Lower leg skin (tissue), 4 donors: ENCODE results near the gene MAPKAPK5. TPM values are rescaled to one million over a fixed set of nuclear protein-coding genes. Genes with fewer than 3 reads are reported as not detected.
"Not testable (repeated sequence)": the region's sequence is repeated elsewhere in the genome, so short reads cannot be mapped to it uniquely, and the experiment has no call there.

Experiments
- DNase-seq, 2 donors: peaks; one replicate each; pipeline ENCODE4 v3.0.0-alpha.2; 2019; ENCODE audit warnings: low spot score in 2 of 2
- H3K4me3 ChIP-seq: fragments of 200-600 bp; sonication (generic); 2 replicates; pipeline ENCODE4 v1.5.1; 2017; ENCODE audit warnings: mild to moderate bottlenecking, low read depth; ENCODE audit not compliant: poor library complexity, severe bottlenecking
- POLR2A ChIP-seq, 2 donors: fragments of 450-650 bp; IDR thresholded peaks; one replicate each; pipeline ENCODE4 v1.6.1; 2016 to 2017; ENCODE audit warnings: antibody characterized with exemption in 2 of 2, mild to moderate bottlenecking in 1 of 2, moderate library complexity in 1 of 2
- WGBS, 2 donors: methylation state at CpG; one replicate each; pipeline ENCODE4 v1.1.5; 2018; 5-methylcytosine and 5-hydroxymethylcytosine counted together
- intact Hi-C: fragments of 100-400 bp; cut with DNase I; formaldehyde crosslinking; loops from one replicate; pipeline ENCODE4 v1.15.0; 2023; ENCODE audit warnings: low total_unique reads
- total RNA-seq, 4 donors: library from RNA; depleted of rRNA; stranded (reverse); fragments of >200 nt; gene quantifications; one replicate each; pipeline ENCODE4 v1.1.0, GENCODE V29; 2016
- TF ChIP-seq, protein P1 (sequence below), 3 donors: fragments of 450-650 bp; IDR thresholded peaks; one replicate each; pipeline ENCODE4 v1.5.1; 2016; ENCODE audit warnings: antibody characterized with exemption in 3 of 3, mild to moderate bottlenecking in 3 of 3, moderate library complexity in 2 of 3

The MAPKAPK5 gene
- total RNA-seq, 4 donors from 2014 or later = 34.8 to 60.5 (median 49.5) TPM

DNA sequence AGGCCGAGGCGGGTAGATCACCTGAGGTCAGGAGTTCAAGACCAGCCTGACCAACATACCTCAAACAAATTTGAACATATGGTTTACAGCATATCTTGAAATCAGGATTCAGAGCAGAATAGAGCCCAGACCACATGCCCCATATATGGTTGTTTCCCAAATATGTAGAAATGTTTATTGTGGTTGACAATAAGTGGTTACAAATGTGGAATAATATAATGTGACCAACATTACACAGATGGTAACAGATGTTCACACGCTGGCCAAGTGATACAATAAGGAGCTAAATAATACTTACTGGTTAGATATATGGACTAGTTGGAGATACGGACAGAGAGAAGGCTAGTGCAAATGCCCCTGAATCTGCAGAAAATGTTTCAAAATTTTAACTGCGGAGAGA is 85.3 kb downstream of the MAPKAPK5 start:
- TF ChIP-seq, protein P1, sequence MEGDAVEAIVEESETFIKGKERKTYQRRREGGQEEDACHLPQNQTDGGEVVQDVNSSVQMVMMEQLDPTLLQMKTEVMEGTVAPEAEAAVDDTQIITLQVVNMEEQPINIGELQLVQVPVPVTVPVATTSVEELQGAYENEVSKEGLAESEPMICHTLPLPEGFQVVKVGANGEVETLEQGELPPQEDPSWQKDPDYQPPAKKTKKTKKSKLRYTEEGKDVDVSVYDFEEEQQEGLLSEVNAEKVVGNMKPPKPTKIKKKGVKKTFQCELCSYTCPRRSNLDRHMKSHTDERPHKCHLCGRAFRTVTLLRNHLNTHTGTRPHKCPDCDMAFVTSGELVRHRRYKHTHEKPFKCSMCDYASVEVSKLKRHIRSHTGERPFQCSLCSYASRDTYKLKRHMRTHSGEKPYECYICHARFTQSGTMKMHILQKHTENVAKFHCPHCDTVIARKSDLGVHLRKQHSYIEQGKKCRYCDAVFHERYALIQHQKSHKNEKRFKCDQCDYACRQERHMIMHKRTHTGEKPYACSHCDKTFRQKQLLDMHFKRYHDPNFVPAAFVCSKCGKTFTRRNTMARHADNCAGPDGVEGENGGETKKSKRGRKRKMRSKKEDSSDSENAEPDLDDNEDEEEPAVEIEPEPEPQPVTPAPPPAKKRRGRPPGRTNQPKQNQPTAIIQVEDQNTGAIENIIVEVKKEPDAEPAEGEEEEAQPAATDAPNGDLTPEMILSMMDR (IDR thresholded peaks at IDR 0.05) = no peak
- no peak for TF ChIP-seq POLR2A (IDR thresholded peaks at IDR 0.05)
- DNase-seq = no peak
- no peak overlapping the region for H3K4me3 ChIP-seq
- WGBS, 2 donors = 83 to 85% methylated on average over 5 of the region's 5 CpGs
- intact Hi-C loops = no loop called here

DNA sequence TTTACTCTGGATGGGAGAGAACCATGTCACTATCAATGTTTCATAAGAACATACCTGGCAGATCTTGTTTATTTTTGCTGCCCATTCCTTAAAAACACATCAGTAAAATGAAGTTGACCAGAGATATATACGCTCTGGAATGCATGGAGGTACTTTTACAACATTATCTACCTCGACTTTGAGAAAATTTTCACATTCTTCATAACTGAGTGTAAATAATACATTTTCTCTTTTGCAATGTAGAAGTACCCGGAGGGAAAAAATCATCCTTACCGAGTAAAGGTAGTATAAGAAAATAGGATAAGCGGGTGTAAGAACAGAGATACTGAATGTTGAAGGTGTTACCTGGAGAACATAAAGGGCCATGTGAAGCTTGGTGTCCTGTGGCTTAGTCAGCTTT is 90.2 kb downstream of the MAPKAPK5 start:
- DNase-seq = no peak
- 92 to 95% methylated on average over 5 of the region's 5 CpGs for WGBS, 2 donors
- no peak for TF ChIP-seq POLR2A (IDR thresholded peaks at IDR 0.05)
- TF ChIP-seq, protein P1 (IDR thresholded peaks at IDR 0.05) = no peak
- H3K4me3 ChIP-seq = no peak overlapping the region
- intact Hi-C loops = no loop called here

DNA sequence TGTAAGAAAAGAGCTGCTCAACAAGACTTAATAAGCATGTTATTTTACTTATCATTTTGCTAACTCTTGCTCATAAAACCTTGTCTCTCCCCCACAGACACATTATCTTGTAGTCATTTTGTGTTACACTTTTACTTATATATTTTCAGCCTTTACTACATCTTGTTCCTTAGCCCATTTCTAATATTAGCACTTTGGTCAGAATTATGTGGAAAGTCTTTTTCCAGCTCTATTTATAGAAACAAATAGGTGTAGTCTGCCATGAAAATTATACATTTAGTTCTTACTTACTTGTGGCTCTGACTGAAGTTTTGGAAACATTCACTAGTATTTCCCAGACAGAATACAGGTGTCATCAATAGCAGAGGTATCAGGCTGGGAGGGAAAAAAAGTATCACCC is 94.8 kb downstream of the MAPKAPK5 start:
- no peak overlapping the region for H3K4me3 ChIP-seq
- DNase-seq = no peak
- intact Hi-C loops = no loop called here
- TF ChIP-seq, protein P1 (IDR thresholded peaks at IDR 0.05) = no peak
- TF ChIP-seq POLR2A (IDR thresholded peaks at IDR 0.05) = no peak

DNA sequence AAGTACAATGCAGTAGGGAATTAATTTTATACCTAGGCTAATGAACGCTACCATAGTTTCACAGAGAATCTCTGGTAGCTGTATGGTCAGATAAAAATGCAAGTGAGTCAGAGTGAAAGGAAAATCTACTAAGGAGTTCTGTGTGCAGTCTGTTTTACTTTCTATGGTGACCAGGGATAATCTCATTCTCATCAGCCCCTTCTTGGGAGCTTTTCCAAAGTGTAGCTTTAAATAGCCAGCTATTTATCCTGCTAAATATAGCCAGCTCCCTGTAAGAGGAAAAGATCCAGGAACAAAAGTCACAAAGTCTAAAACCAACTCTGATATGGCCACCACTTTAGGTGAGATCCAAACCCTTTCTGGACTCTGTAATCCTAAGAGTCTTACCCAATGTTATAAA is 95.4 kb downstream of the MAPKAPK5 start:
- no peak for DNase-seq
- no peak for TF ChIP-seq POLR2A (IDR thresholded peaks at IDR 0.05)
- TF ChIP-seq, protein P1 (IDR thresholded peaks at IDR 0.05) = no peak
- WGBS, 2 donors = 88 to 89% methylated on average over 1 of the region's 1 CpG
- H3K4me3 ChIP-seq = no peak overlapping the region
- intact Hi-C loops = no loop called here

DNA sequence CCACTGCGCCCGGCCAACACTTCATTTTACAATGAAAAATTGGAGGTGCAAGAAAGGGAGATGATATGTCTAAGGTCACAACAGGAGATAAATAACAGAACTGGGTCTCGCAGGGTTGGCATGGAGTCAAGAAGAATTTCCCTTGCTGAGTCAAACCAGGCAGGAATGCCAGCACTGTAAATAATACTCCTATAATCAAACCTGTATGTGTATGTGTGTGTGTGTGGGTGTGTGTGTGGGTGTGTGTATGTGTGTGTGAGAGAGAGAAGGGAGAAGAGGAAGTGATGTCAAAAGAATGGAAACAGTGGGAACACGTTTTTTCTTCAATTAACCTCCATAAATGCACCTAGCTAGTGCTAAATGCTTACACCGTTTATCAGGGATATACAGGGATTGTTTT is 100.5 kb downstream of the MAPKAPK5 start:
- 56 to 61% methylated on average over 5 of the region's 5 CpGs for WGBS, 2 donors
- no peak for TF ChIP-seq POLR2A (IDR thresholded peaks at IDR 0.05)
- TF ChIP-seq, protein P1 (IDR thresholded peaks at IDR 0.05) = no peak
- no peak for DNase-seq
- intact Hi-C loops = no loop called here
- H3K4me3 ChIP-seq = no peak overlapping the region

DNA sequence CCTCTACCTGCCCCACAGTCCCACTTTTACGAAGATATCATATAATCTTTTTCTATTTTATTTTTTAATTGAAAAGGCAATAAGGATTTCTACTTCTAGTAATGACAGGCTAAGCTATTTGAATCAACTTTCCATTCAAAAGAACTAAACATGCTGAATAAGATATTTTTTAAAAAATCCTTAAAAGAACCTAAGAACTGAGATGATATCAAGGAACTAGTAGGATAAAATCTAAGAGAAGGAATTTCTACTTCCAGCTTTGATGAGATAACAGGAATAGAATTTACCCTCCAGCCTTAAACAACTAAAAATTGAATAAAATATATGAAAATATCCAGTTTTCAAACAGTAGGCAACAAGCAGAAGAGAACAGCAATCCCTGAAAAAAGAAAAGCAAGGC is 101.9 kb downstream of the MAPKAPK5 start:
- intact Hi-C loops = no loop called here
- no peak for TF ChIP-seq POLR2A (IDR thresholded peaks at IDR 0.05)
- TF ChIP-seq, protein P1 (IDR thresholded peaks at IDR 0.05) = no peak

DNA sequence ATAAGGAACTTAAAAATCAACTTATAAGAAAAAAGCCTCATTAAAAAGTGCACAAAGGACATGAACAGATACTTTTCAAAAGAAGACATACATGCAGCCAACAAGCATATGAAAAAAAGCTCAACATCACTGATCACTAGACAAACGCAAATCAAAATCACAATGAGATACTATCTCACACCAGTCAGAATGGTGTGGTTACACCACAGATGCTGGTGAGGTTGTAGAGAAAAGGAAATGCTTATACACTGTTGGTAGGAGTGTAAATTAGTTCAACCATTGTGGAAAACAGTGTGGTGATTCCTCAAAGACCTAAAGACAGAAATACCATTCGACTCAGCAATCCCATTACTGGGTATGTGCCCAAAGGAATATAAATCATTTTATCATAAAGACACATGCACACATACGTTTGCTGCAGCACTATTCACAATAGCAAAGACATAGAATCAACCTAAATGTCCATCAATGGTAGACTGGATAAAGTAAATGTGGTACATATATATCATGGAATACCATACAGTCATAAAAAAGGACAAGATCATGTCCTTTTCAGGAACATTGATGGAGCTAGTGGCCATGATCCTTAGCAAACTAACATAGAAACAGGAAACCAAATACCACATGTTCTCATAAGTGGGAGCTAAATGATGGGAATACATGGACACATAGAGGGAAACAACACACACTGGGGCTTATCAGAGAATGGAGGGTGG is 109.1 kb downstream of the MAPKAPK5 start:
- H3K4me3 ChIP-seq, intact Hi-C loops, DNase-seq: not testable (repeated sequence)
- WGBS, 2 donors = 60 to 65% methylated on average over 3 of the region's 3 CpGs

More for the DNA sequence above, 101.9 kb downstream of the MAPKAPK5 start:
- no peak overlapping the region for H3K4me3 ChIP-seq
- WGBS, 2 donors = 100% methylated on average over 1 of the region's 1 CpG
- DNase-seq = no peak
